Gastrocnemius medialis (tissue), 4 donors: ENCODE measurements around the gene CYSLTR2. TPM values are rescaled to one million over a fixed set of nuclear protein-coding genes. Genes with fewer than 3 reads are reported as not detected.
A peak's percentile ranks its signal among the peaks of the same experiment; 100 is the strongest.

Source experiments
- ATAC-seq, 2 donors: fragments of 150-250 bp; one replicate each; pipeline ENCODE4 v1.9.1; 2016
- DNase-seq, 2 donors: peaks; one replicate each; pipeline ENCODE4 v3.0.0-alpha.2; 2019
- H3K27ac ChIP-seq, 4 donors: fragments of 200-600 bp; sonication (generic); 1 replicate in 1 of 4; 2 replicates in 3 of 4; pipeline ENCODE4 v1.5.1; 2016 to 2018; ENCODE audit warnings: mild to moderate bottlenecking in 2 of 4, moderate library complexity in 1 of 4
- H3K27me3 ChIP-seq, 3 donors: fragments of 200-600 bp; sonication (generic) in 2 of 3; 1 replicate in 1 of 3; 2 replicates in 2 of 3; pipeline versions ENCODE4 v1.5.1 to v1.6.0; 2016 to 2019; ENCODE audit warnings: mild to moderate bottlenecking in 1 of 3, moderate library complexity in 1 of 3
- H3K36me3 ChIP-seq, 2 donors: fragments of 200-600 bp; sonication (generic) in 1 of 2; one replicate each; pipeline ENCODE4 v1.5.1; 2017 to 2018
- H3K4me1 ChIP-seq, 2 donors: fragments of 200-600 bp; sonication (generic) in 1 of 2; one replicate each; pipeline ENCODE4 v1.5.1; 2016 to 2017; ENCODE audit warnings: mild to moderate bottlenecking in 2 of 2
- H3K4me3 ChIP-seq, 4 donors: fragments of 200-600 bp; sonication (generic) in 3 of 4; 1 replicate in 1 of 4; 2 replicates in 3 of 4; pipeline ENCODE4 v1.5.1; 2016 to 2019; ENCODE audit warnings: mild to moderate bottlenecking in 2 of 4
- H3K9me3 ChIP-seq, 3 donors: fragments of 200-600 bp; sonication (generic) in 2 of 3; 1 replicate in 1 of 3; 2 replicates in 2 of 3; pipeline ENCODE4 v1.5.1; 2016 to 2019
- CTCF ChIP-seq, 5 experiments: fragments of 450-650 bp in 3 of 5; fragments of 200-600 bp in 2 of 5; sonication (generic) in 2 of 5; IDR thresholded peaks in 4 of 5; conservative IDR thresholded peaks in 1 of 5; 1 replicate in 4 of 5; 2 replicates in 1 of 5; pipeline ENCODE4 v1.5.1; 2016 to 2019; ENCODE audit warnings: antibody characterized with exemption in 5 of 5, mild to moderate bottlenecking in 3 of 5, moderate library complexity in 3 of 5
- POLR2A ChIP-seq, 2 donors: fragments of 450-650 bp; IDR thresholded peaks; one replicate each; pipeline ENCODE4 v1.6.1; 2017; ENCODE audit warnings: antibody characterized with exemption in 2 of 2, mild to moderate bottlenecking in 2 of 2, moderate library complexity in 2 of 2
- in situ Hi-C, 4 donors: fragments of 200-750 bp; cut with MboI; loops; one replicate each; pipeline versions ENCODE4 v1.15.0 to v1.8.0; 2017; ENCODE audit warnings: low sequenced_read_pairs in 4 of 4
- intact Hi-C: fragments of 100-400 bp; cut with DNase I; formaldehyde crosslinking; loops from one replicate; pipeline ENCODE4 v1.15.1; 2023; ENCODE audit warnings: low total_unique reads
- total RNA-seq, 4 donors: library from RNA; depleted of rRNA; stranded (reverse); fragments of >200 nt; gene quantifications; one replicate each; pipeline versions ENCODE4 v1.1.0 to v1.2.3, GENCODE V29; 2016

Gene CYSLTR2
- total RNA-seq, 4 donors from 2014 or later = 0.09 to 0.10 TPM; not detected in 2

- in situ Hi-C loops = no loop called here
- TF ChIP-seq CTCF (IDR thresholded peaks at IDR 0.05 in 4 of 5, conservative IDR thresholded peaks at IDR 0.05 in 1 of 5) (no peak), POLR2A (IDR thresholded peaks at IDR 0.05) (no peak)
- Histone ChIP-seq H3K27ac (no peak overlapping the region), H3K27me3 (no peaks in the 10 kb centered on the region), H3K36me3 (no peaks in the 10 kb centered on the region), H3K4me1 (no peaks in the 10 kb centered on the region), H3K9me3 (no peaks in the 10 kb centered on the region), H3K4me3 (no peak overlapping the region)
- ATAC-seq (no peak), DNase-seq (no peak)
- intact Hi-C loops = no loop called here
These were observed 71.5 kb downstream of the CYSLTR2 start for GRCh38 chr13:48725271-48725670.

- DNase-seq = no peak
- H3K9me3 ChIP-seq = no peaks in the 10 kb centered on the region
- TF ChIP-seq POLR2A (IDR thresholded peaks at IDR 0.05) = no peak
- no peak for TF ChIP-seq CTCF (IDR thresholded peaks at IDR 0.05 in 4 of 5, conservative IDR thresholded peaks at IDR 0.05 in 1 of 5)
- no peak for ATAC-seq
- intact Hi-C loops (no loop called here), in situ Hi-C loops (no loop called here)
- H3K4me1 ChIP-seq = no peaks in the 10 kb centered on the region
- no peaks in the 10 kb centered on the region for H3K27me3 ChIP-seq
- no peaks in the 10 kb centered on the region for H3K36me3 ChIP-seq
- H3K4me3 ChIP-seq = no peak overlapping the region
- no peak overlapping the region for H3K27ac ChIP-seq
These were observed 73.0 kb downstream of the CYSLTR2 start for GRCh38 chr13:48726711-48727110.

GRCh38 chr13:48727241-48728011 is 73.7 kb downstream of the CYSLTR2 start:
- Histone ChIP-seq H3K27ac (peak overlapping the region in 1 of 4 donors; percentile 39), H3K4me3 (no peak overlapping the region), H3K36me3 (no peaks in the 10 kb centered on the region), H3K4me1 (no peaks in the 10 kb centered on the region), H3K27me3 (no peaks in the 10 kb centered on the region), H3K9me3 (no peaks in the 10 kb centered on the region)
- intact Hi-C loops (no loop called here), in situ Hi-C loops (no loop called here)
- TF ChIP-seq POLR2A (IDR thresholded peaks at IDR 0.05) (no peak), CTCF (IDR thresholded peaks at IDR 0.05 in 4 of 5, conservative IDR thresholded peaks at IDR 0.05 in 1 of 5) (no peak)
- ATAC-seq = no peak
- no peak for DNase-seq

- Histone ChIP-seq H3K27me3 (no peaks in the 10 kb centered on the region), H3K4me1 (no peaks in the 10 kb centered on the region), H3K27ac (no peak overlapping the region), H3K9me3 (no peaks in the 10 kb centered on the region), H3K4me3 (no peak overlapping the region), H3K36me3 (no peaks in the 10 kb centered on the region)
- intact Hi-C loops = no loop called here
- ATAC-seq (no peak), DNase-seq (no peak)
- no peak for TF ChIP-seq CTCF (IDR thresholded peaks at IDR 0.05 in 4 of 5, conservative IDR thresholded peaks at IDR 0.05 in 1 of 5)
- TF ChIP-seq POLR2A (IDR thresholded peaks at IDR 0.05) = no peak
- in situ Hi-C loops = no loop called here
These were observed 74.5 kb downstream of the CYSLTR2 start for GRCh38 chr13:48728226-48728625.

- TF ChIP-seq CTCF (IDR thresholded peaks at IDR 0.05 in 4 of 5, conservative IDR thresholded peaks at IDR 0.05 in 1 of 5) = no peak
- TF ChIP-seq POLR2A (IDR thresholded peaks at IDR 0.05) = no peak
- in situ Hi-C loops (no loop called here), intact Hi-C loops (no loop called here)
- Histone ChIP-seq H3K4me3 (no peak overlapping the region), H3K4me1 (no peaks in the 10 kb centered on the region), H3K36me3 (no peaks in the 10 kb centered on the region), H3K27ac (no peak overlapping the region), H3K9me3 (no peaks in the 10 kb centered on the region), H3K27me3 (no peaks in the 10 kb centered on the region)
- DNase-seq (no peak), ATAC-seq (no peak)
These were observed 75.1 kb downstream of the CYSLTR2 start for GRCh38 chr13:48728876-48729275.
